SK-N-SH (cell line): ENCODE measurements around the gene MAP4K3.

Source experiments
- CTCF ChIP-seq: fragments of 200-600 bp; sonication (generic); IDR thresholded peaks from 2 replicates; pipeline ENCODE4 v1.6.1; 2017; ENCODE audit warnings: antibody characterized with exemption, mild to moderate bottlenecking, moderate library complexity
- EP300 ChIP-seq, 2 experiments: IDR thresholded peaks; 2 replicates each; pipeline versions ENCODE4 v1.4.0 to v1.6.1; 2012; ENCODE audit warnings: borderline replicate concordance in 1 of 2, low read depth in 1 of 2, low read length in 1 of 2
- GABPA ChIP-seq: IDR thresholded peaks from 2 replicates; pipeline ENCODE4 v1.4.0; 2012; ENCODE audit warnings: low read depth, mild to moderate bottlenecking
- NRF1 ChIP-seq: IDR thresholded peaks from 2 replicates; pipeline ENCODE4 v1.6.1; 2012; ENCODE audit warnings: low read depth, mild to moderate bottlenecking, low read length
- POLR2AphosphoS5 ChIP-seq: IDR thresholded peaks from 2 replicates; pipeline ENCODE4 v1.6.1; 2012; ENCODE audit warnings: low read depth, low read length
- RAD21 ChIP-seq: IDR thresholded peaks from 2 replicates; pipeline ENCODE4 v1.6.1; 2012; ENCODE audit warnings: mild to moderate bottlenecking, low read length
- RFX5 ChIP-seq: IDR thresholded peaks from 2 replicates; pipeline ENCODE4 v1.6.1; 2012; ENCODE audit warnings: mild to moderate bottlenecking, improper control_type of control experiment, low read length
- YY1 ChIP-seq: IDR thresholded peaks from 2 replicates; pipeline ENCODE4 v1.4.0; 2012; ENCODE audit warnings: low read depth, mild to moderate bottlenecking
- TF ChIP-seq, protein P1 (sequence below): IDR thresholded peaks from 2 replicates; pipeline ENCODE4 v1.4.0; 2012; ENCODE audit warnings: low read depth, borderline replicate concordance

GRCh38 chr2:39409697-39410389, 27.2 kb downstream of the MAP4K3 start:
- no peak for TF ChIP-seq EP300 (IDR thresholded peaks at IDR 0.05; ENCODE audit: borderline replicate concordance in 1 of 2, low read depth in 1 of 2, low read length in 1 of 2)
- TF ChIP-seq, protein P1, sequence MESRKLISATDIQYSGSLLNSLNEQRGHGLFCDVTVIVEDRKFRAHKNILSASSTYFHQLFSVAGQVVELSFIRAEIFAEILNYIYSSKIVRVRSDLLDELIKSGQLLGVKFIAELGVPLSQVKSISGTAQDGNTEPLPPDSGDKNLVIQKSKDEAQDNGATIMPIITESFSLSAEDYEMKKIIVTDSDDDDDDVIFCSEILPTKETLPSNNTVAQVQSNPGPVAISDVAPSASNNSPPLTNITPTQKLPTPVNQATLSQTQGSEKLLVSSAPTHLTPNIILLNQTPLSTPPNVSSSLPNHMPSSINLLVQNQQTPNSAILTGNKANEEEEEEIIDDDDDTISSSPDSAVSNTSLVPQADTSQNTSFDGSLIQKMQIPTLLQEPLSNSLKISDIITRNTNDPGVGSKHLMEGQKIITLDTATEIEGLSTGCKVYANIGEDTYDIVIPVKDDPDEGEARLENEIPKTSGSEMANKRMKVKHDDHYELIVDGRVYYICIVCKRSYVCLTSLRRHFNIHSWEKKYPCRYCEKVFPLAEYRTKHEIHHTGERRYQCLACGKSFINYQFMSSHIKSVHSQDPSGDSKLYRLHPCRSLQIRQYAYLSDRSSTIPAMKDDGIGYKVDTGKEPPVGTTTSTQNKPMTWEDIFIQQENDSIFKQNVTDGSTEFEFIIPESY: no peak
- no peak for TF ChIP-seq CTCF
- TF ChIP-seq POLR2AphosphoS5: no peak
- TF ChIP-seq RAD21: no peak
- no peak for TF ChIP-seq GABPA
- TF ChIP-seq YY1: no peak
- TF ChIP-seq RFX5: no peak
- TF ChIP-seq NRF1: no peak
